Measurements from ENCODE around the gene ZNF324. TPM values are rescaled to one million over a fixed set of nuclear protein-coding genes. Genes with fewer than 3 reads are reported as not detected.

ZNF324 gene
- total and polyA plus RNA-seq, 2 of the 13 experiments (the other 11 are each of a cell fraction or from before 2014, with no cell fraction given), result 1.1 to 4.7 TPM

GRCh38 chr19:58519355-58520256 lies 52.7 kb downstream of the ZNF324 start, which contains the start of gene ZBTB45 (continued):
- TF ChIP-seq THAP9 (CRISPR knock-in tag; IDR thresholded peaks at IDR 0.05; ENCODE audit: borderline replicate concordance) (peak; percentile 98), ZNF12 (CRISPR knock-in tag; IDR thresholded peaks at IDR 0.05) (peak; percentile 59; the same call in 1 of the 2 replicates), ZNF496 (CRISPR knock-in tag; IDR thresholded peaks at IDR 0.05; ENCODE audit: insufficient replicate concordance) (no peak), ZNF20 (CRISPR knock-in tag; IDR thresholded peaks at IDR 0.05) (0 out of 2 replicates have a peak, but pooled peaks have one; percentile 3), ZBTB40 (IDR thresholded peaks at IDR 0.05) (peak; percentile 98), ZBTB40 (CRISPR knock-in tag; IDR thresholded peaks at IDR 0.05) (peak; percentile 92), THYN1 (CRISPR knock-in tag; IDR thresholded peaks at IDR 0.05; ENCODE audit: borderline replicate concordance, low read depth) (no peak), ZBTB33 (CRISPR knock-in tag; IDR thresholded peaks at IDR 0.05) (peak; percentile 75), SALL2 (CRISPR knock-in tag; IDR thresholded peaks at IDR 0.05) (peak; percentile 89), TFAP4 (IDR thresholded peaks at IDR 0.05; ENCODE audit: borderline replicate concordance, low read depth) (peak; percentile 19; the same call in 1 of the 2 replicates), ATF7 (IDR thresholded peaks at IDR 0.05) (no peak), ATF7 (CRISPR knock-in tag; IDR thresholded peaks at IDR 0.05) (peak; percentile 80)
